Measurements from ENCODE around the gene SLU7. TPM values are rescaled to one million over a fixed set of nuclear protein-coding genes. Genes with fewer than 3 reads are reported as not detected.
A peak's percentile ranks its signal among the peaks of the same experiment; 100 is the strongest.

The SLU7 gene
- total RNA-seq, 2 experiments from 2014 or later, result 32.2 to 46.2 TPM

DNA sequence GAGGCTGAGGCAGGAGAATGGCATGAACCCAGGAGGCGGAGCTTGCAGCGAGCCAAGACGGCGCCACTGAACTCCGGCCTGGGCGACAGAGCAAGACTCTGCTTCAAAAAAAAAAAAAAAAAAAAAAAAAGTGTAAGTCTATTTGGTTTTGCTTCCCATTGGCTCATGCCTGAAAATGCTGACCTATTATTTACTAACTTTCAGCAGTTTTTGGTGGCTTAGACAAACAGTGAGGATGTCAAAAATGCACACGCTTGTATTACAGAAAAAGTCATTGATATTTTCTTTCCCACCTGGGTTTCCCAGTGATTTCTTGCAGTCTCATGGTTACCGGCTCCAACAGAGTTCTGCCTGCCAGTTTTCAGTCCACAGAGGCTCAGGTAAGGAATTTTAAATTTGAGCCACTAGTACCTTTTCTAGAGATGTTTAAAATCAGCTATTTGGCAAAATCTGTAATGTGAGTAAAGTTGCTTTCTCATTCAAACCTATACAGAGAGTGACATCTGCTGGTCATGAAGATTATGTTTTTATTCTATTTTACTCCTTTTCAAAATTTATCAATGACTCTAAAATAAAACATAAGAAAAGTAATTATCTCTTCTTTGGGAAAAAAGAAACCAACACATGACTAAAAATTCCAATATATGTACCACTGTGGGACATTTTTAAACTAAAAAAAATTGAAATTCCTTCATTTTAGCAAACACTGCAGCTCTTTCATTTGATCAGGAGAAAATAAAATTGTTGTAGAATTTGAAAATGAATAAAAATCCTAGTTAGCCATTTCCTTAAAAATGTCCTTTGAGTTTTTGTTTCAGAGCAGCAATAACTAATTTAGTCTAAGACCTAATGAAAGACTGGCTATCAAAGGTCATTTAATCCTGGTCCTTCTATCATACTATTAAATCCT lies 27.8 kb downstream of the SLU7 start:
- no peak for TF ChIP-seq EZH2phosphoT487 (IDR thresholded peaks at IDR 0.05; ENCODE audit: borderline replicate concordance, low read depth, low read length)
- TF ChIP-seq, protein P1, sequence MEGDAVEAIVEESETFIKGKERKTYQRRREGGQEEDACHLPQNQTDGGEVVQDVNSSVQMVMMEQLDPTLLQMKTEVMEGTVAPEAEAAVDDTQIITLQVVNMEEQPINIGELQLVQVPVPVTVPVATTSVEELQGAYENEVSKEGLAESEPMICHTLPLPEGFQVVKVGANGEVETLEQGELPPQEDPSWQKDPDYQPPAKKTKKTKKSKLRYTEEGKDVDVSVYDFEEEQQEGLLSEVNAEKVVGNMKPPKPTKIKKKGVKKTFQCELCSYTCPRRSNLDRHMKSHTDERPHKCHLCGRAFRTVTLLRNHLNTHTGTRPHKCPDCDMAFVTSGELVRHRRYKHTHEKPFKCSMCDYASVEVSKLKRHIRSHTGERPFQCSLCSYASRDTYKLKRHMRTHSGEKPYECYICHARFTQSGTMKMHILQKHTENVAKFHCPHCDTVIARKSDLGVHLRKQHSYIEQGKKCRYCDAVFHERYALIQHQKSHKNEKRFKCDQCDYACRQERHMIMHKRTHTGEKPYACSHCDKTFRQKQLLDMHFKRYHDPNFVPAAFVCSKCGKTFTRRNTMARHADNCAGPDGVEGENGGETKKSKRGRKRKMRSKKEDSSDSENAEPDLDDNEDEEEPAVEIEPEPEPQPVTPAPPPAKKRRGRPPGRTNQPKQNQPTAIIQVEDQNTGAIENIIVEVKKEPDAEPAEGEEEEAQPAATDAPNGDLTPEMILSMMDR (conservative IDR thresholded peaks at IDR 0.05; ENCODE audit: low read length), result peak; percentile 93
- H3K27ac ChIP-seq (ENCODE audit: low read depth, low read length, poor library complexity, severe bottlenecking), result no peak overlapping the region
- no peaks in the 10 kb centered on the region for H3K9me2 ChIP-seq (ENCODE audit: insufficient read depth, low read length)
- H3K36me3 ChIP-seq (ENCODE audit: insufficient read depth, low read length), result no peaks in the 10 kb centered on the region
- ChIA-PET CTCF (ENCODE audit: unreplicated experiment) (interaction anchor here (1.0 kb wide), 1 partner anchor 150 kb away, joined by 3 read pairs; no protein-coding TSS in a partner anchor), POLR2A (interaction anchor here (0.6 to 0.7 kb wide), 4 partner anchors 106 to 382 kb away, joined by 3 to 4 read pairs (median 3); partner anchors contain the start of gene TTC1)
- H3K4me2 ChIP-seq (ENCODE audit: low read length), result no peak overlapping the region
- no peak overlapping the region for H3K4me3 ChIP-seq (ENCODE audit: low read depth, low read length, poor library complexity, severe bottlenecking)
- no peaks in the 10 kb centered on the region for H3K79me2 ChIP-seq (ENCODE audit: insufficient read depth, low read depth, low read length)
- no peaks in the 10 kb centered on the region for H4K20me1 ChIP-seq (ENCODE audit: insufficient read depth, low read length)
- no TSS peak for BruUV-seq (replicated peaks)
- no peak overlapping the region for H2AFZ ChIP-seq (ENCODE audit: low read length)
- no peaks in the 10 kb centered on the region for H3K4me1 ChIP-seq (ENCODE audit: insufficient read depth, low read length, poor library complexity, severe bottlenecking)
- intact Hi-C loops (cut with micrococcal nuclease; ENCODE audit: unreplicated experiment), result no loop called here
- peaks cover 9% of the 10 kb centered on the region for H3K9me3 ChIP-seq (ENCODE audit: low read length)
- peak; percentile 33 for DNase-seq (ENCODE audit: low spot score)

DNA sequence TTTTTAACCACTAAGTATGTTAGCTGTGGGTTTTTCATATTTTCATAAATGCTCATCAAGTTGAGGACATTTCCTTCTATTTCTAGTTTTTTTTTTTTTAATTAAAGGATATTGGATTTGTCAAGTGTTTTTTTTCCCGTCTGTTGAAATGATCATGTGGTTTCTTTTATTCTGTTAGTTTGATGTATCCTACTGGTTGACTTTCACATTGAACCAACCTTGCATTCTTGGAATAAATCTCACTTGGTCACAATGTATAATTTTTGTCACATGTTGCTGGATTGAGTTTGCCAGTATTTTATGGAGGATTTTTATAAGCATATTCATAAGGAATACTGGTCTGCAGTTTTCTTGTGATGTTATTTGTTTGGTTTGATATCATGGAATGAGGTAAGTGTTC lies 31.4 kb downstream of the SLU7 start:
- peaks cover 9% of the 10 kb centered on the region for H3K9me3 ChIP-seq (ENCODE audit: low read length)
- no peak overlapping the region for H3K27ac ChIP-seq (ENCODE audit: low read depth, low read length, poor library complexity, severe bottlenecking)
- no peaks in the 10 kb centered on the region for H3K9me2 ChIP-seq (ENCODE audit: insufficient read depth, low read length)
- no TSS peak for BruUV-seq (replicated peaks)
- no peaks in the 10 kb centered on the region for H4K20me1 ChIP-seq (ENCODE audit: insufficient read depth, low read length)
- TF ChIP-seq, protein P1 (conservative IDR thresholded peaks at IDR 0.05; ENCODE audit: low read length), result no peak
- TF ChIP-seq EZH2phosphoT487 (IDR thresholded peaks at IDR 0.05; ENCODE audit: borderline replicate concordance, low read depth, low read length), result no peak
- POLR2A ChIA-PET, result interaction anchor here (1.4 kb wide), 1 partner anchor 32 kb away, joined by 3 read pairs; the partner anchor contains the start of gene SLU7
- H3K36me3 ChIP-seq (ENCODE audit: insufficient read depth, low read length), result no peaks in the 10 kb centered on the region
- CTCF ChIA-PET (ENCODE audit: unreplicated experiment), result no interaction called here
- no peak for DNase-seq (ENCODE audit: low spot score)
- H3K4me1 ChIP-seq (ENCODE audit: insufficient read depth, low read length, poor library complexity, severe bottlenecking), result peaks cover 3% of the 10 kb centered on the region
- H3K4me3 ChIP-seq (ENCODE audit: low read depth, low read length, poor library complexity, severe bottlenecking), result no peak overlapping the region
- intact Hi-C loops (cut with micrococcal nuclease; ENCODE audit: unreplicated experiment), result loop anchor here (5.0 kb wide), 1 partner anchor 305 kb away; no protein-coding TSS in a partner anchor
- no peak overlapping the region for H3K4me2 ChIP-seq (ENCODE audit: low read length)
- H3K79me2 ChIP-seq (ENCODE audit: insufficient read depth, low read depth, low read length), result no peaks in the 10 kb centered on the region
- H2AFZ ChIP-seq (ENCODE audit: low read length), result no peak overlapping the region

DNA sequence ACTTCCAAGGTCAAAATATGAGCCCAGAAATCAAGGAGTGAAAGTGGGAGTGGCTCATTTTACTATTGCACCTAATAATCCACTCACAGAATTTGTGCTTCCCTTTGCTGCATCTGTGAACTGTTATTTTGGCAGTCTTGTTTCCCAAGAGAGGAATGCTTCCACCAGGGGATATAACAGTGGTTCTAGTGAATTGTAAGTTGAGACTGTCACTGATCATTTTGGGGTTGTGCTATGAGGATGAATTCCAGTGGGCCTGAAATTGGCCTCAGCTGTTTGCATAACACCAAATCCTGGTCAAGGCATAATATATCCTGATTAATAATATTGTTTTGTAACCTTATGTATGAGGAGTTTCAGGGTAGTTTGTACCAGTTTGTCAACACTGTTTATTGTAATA lies 33.4 kb downstream of the SLU7 start:
- Histone ChIP-seq H3K4me3 (ENCODE audit: low read depth, low read length, poor library complexity, severe bottlenecking) (no peak overlapping the region), H3K9me2 (ENCODE audit: insufficient read depth, low read length) (no peaks in the 10 kb centered on the region), H3K4me1 (ENCODE audit: insufficient read depth, low read length, poor library complexity, severe bottlenecking) (peaks cover 3% of the 10 kb centered on the region), H2AFZ (ENCODE audit: low read length) (no peak overlapping the region), H3K9me3 (ENCODE audit: low read length) (peaks cover 9% of the 10 kb centered on the region), H3K27ac (ENCODE audit: low read depth, low read length, poor library complexity, severe bottlenecking) (no peak overlapping the region), H3K4me2 (ENCODE audit: low read length) (no peak overlapping the region), H3K36me3 (ENCODE audit: insufficient read depth, low read length) (no peaks in the 10 kb centered on the region), H4K20me1 (ENCODE audit: insufficient read depth, low read length) (no peaks in the 10 kb centered on the region), H3K79me2 (ENCODE audit: insufficient read depth, low read depth, low read length) (no peaks in the 10 kb centered on the region)
- ChIA-PET POLR2A (no interaction called here), CTCF (ENCODE audit: unreplicated experiment) (no interaction called here)
- intact Hi-C loops (cut with micrococcal nuclease; ENCODE audit: unreplicated experiment), result loop anchor here (5.0 kb wide), 1 partner anchor 303 kb away; no protein-coding TSS in a partner anchor
- no peak for DNase-seq (ENCODE audit: low spot score)
- BruUV-seq (replicated peaks), result no TSS peak
- TF ChIP-seq, protein P1 (conservative IDR thresholded peaks at IDR 0.05; ENCODE audit: low read length), result no peak
- TF ChIP-seq EZH2phosphoT487 (IDR thresholded peaks at IDR 0.05; ENCODE audit: borderline replicate concordance, low read depth, low read length), result no peak

Measured in OCI-LY7 (cell line).